C4-2B (cell line): ENCODE results near the gene PPP1R13L.

Experiments used
- CTCF ChIP-seq: fragments of 450-650 bp; conservative IDR thresholded peaks from 2 replicates; pipeline ENCODE4 v1.5.1; 2017; ENCODE audit warnings: mild to moderate bottlenecking
- ZFX ChIP-seq: fragments of 450-650 bp; IDR thresholded peaks from 2 replicates; pipeline ENCODE4 v1.6.1; 2017

GRCh38 chr19:45423589-45424190, 18.8 kb upstream of the PPP1R13L start, which contains the start of gene ERCC1:
- TF ChIP-seq CTCF (no peak), ZFX (no peak)
